SK-N-SH (cell line): Measurements from ENCODE around the gene GDPGP1. TPM values are rescaled to one million over a fixed set of nuclear protein-coding genes. Genes with fewer than 3 reads are reported as not detected.

Source experiments
- CTCF ChIA-PET: fragments of 300-600, 350-600 bp; formaldehyde crosslinking; extraction: SDS; loops from one replicate; lab custom pipeline; 2021; lab: Yijun Ruan, JAX
- POLR2A ChIA-PET: fragments of 350-600 bp; sonication (Branson Sonifier 250); formaldehyde crosslinking; extraction: SDS; loops from one replicate; lab custom pipeline; 2020; ENCODE audit warnings: antibody characterized with exemption, inconsistent platforms; lab: Yijun Ruan, JAX
- DNase-seq: peaks from one replicate; pipeline ENCODE4 v3.0.0; 2012
- H2AFZ ChIP-seq: fragments of 200-600 bp; sonication (generic); 2 replicates; pipeline ENCODE4 v1.8.1; 2016; ENCODE audit warnings: antibody characterized with exemption, mild to moderate bottlenecking, low read depth
- H3F3A ChIP-seq: fragments of 200-600 bp; sonication (generic); replicated peaks from 2 replicates; pipeline ENCODE3; 2016; ENCODE audit warnings: antibody characterized with exemption, mild to moderate bottlenecking; ENCODE audit not compliant: insufficient read depth
- H3K27ac ChIP-seq, 2 experiments: fragments of 200-500 bp in 1 of 2; fragments of 200-600 bp in 1 of 2; sonication (Bioruptor generic) in 1 of 2; sonication (generic), shearing (Covaris generic) in 1 of 2; 2 replicates each; pipeline versions ENCODE4 v1.5.1 to v1.6.1; 2014 to 2016; ENCODE audit warnings: low read depth in 2 of 2, inconsistent platforms in 1 of 2, low read length in 1 of 2, mild to moderate bottlenecking in 1 of 2, mixed read lengths in 1 of 2
- H3K27me3 ChIP-seq: fragments of 200-600 bp; sonication (generic), shearing (Covaris generic); 2 replicates; pipeline ENCODE4 v1.6.1; 2016; ENCODE audit warnings: mixed run types; ENCODE audit not compliant: insufficient read depth
- H3K36me3 ChIP-seq, 2 experiments: fragments of 200-500 bp in 1 of 2; fragments of 200-600 bp in 1 of 2; sonication (Bioruptor generic) in 1 of 2; sonication (generic) in 1 of 2; replicated peaks in 1 of 2; 2 replicates each; pipeline versions ENCODE3 to v1.5.1; 2014 to 2016; ENCODE audit warnings: low read length in 1 of 2, mild to moderate bottlenecking in 1 of 2; ENCODE audit not compliant: insufficient read depth in 2 of 2, control insufficient read depth in 1 of 2
- H3K4me1 ChIP-seq, 2 experiments: fragments of 200-500 bp in 1 of 2; fragments of 200-600 bp in 1 of 2; sonication (Bioruptor generic) in 1 of 2; sonication (generic), shearing (Covaris generic) in 1 of 2; 2 replicates each; pipeline versions ENCODE4 v1.5.1 to v1.6.1; 2014 to 2016; ENCODE audit warnings: low read depth in 1 of 2, low read length in 1 of 2, mixed run types in 1 of 2; ENCODE audit not compliant: insufficient read depth in 2 of 2, control insufficient read depth in 1 of 2
- H3K4me2 ChIP-seq: fragments of 200-600 bp; sonication (generic), shearing (Covaris generic); 2 replicates; pipeline ENCODE4 v1.6.1; 2017; ENCODE audit warnings: mixed run types
- H3K4me3 ChIP-seq, 2 experiments: fragments of 200-500 bp in 1 of 2; fragments of 200-600 bp in 1 of 2; sonication (Bioruptor generic) in 1 of 2; sonication (generic), shearing (Covaris generic) in 1 of 2; 2 replicates each; pipeline versions ENCODE4 v1.5.1 to v1.8.1; 2014 to 2016; ENCODE audit warnings: low read depth in 2 of 2, inconsistent platforms in 1 of 2, low read length in 1 of 2, mild to moderate bottlenecking in 1 of 2, mixed read lengths in 1 of 2, moderate library complexity in 1 of 2
- H3K79me2 ChIP-seq: fragments of 200-600 bp; sonication (generic); 2 replicates; pipeline ENCODE4 v1.8.1; 2017; ENCODE audit warnings: mild to moderate bottlenecking; ENCODE audit not compliant: insufficient read depth
- H3K9ac ChIP-seq: fragments of 200-600 bp; sonication (generic); 2 replicates; pipeline ENCODE4 v1.6.1; 2017; ENCODE audit warnings: mixed run types
- H3K9me2 ChIP-seq: fragments of 200-600 bp; sonication (generic); 2 replicates; pipeline ENCODE4 v1.6.1; 2017; ENCODE audit warnings: mixed run types
- H3K9me3 ChIP-seq: fragments of 200-600 bp; sonication (generic); 2 replicates; pipeline ENCODE4 v1.6.1; 2017; ENCODE audit warnings: mixed run types, mild to moderate bottlenecking, moderate library complexity
- H4K20me1 ChIP-seq: fragments of 200-600 bp; sonication (generic); 2 replicates; pipeline ENCODE4 v1.6.1; 2017; ENCODE audit warnings: mild to moderate bottlenecking, mixed run types; ENCODE audit not compliant: insufficient read depth
- CTCF ChIP-seq: fragments of 200-600 bp; sonication (generic); IDR thresholded peaks from 2 replicates; pipeline ENCODE4 v1.6.1; 2017; ENCODE audit warnings: antibody characterized with exemption, mild to moderate bottlenecking, moderate library complexity
- EP300 ChIP-seq, 2 experiments: IDR thresholded peaks; 2 replicates each; pipeline versions ENCODE4 v1.4.0 to v1.6.1; 2012; ENCODE audit warnings: borderline replicate concordance in 1 of 2, low read depth in 1 of 2, low read length in 1 of 2
- EZH2phosphoT487 ChIP-seq: fragments of 200-600 bp; sonication (generic); IDR thresholded peaks from 2 replicates; pipeline ENCODE4 v1.6.1; 2017; ENCODE audit warnings: low read depth, mixed run types, mild to moderate bottlenecking, antibody characterized with exemption, moderate library complexity, borderline replicate concordance
- FOXJ3 ChIP-seq: sonication (generic); formaldehyde crosslinking; IDR thresholded peaks from 2 replicates; pipeline ENCODE4 v1.5.1; 2020; ENCODE audit warnings: mild to moderate bottlenecking, missing genetic modification reagents
- GABPA ChIP-seq: IDR thresholded peaks from 2 replicates; pipeline ENCODE4 v1.4.0; 2012; ENCODE audit warnings: low read depth, mild to moderate bottlenecking
- GATA2 ChIP-seq: sonication (generic); formaldehyde crosslinking; IDR thresholded peaks from 2 replicates; pipeline ENCODE4 v1.5.0; 2020; ENCODE audit warnings: mild to moderate bottlenecking, missing genetic modification reagents
- JUND ChIP-seq: IDR thresholded peaks from 2 replicates; pipeline ENCODE4 v1.4.0; 2012
- RXRA ChIP-seq: IDR thresholded peaks from 2 replicates; pipeline ENCODE4 v1.4.0; 2012; ENCODE audit warnings: low read depth, mild to moderate bottlenecking, borderline replicate concordance
- TEAD4 ChIP-seq: IDR thresholded peaks from 2 replicates; pipeline ENCODE4 v1.4.0; 2012; ENCODE audit warnings: mild to moderate bottlenecking, borderline replicate concordance; ENCODE audit not compliant: insufficient read depth
- USF1 ChIP-seq: IDR thresholded peaks from 2 replicates; pipeline ENCODE4 v1.4.0; 2012; ENCODE audit warnings: low read depth, borderline replicate concordance
- YY1 ChIP-seq: IDR thresholded peaks from 2 replicates; pipeline ENCODE4 v1.4.0; 2012; ENCODE audit warnings: low read depth, mild to moderate bottlenecking
- WGBS: methylation state at CpG from one replicate; pipeline ENCODE4 v1.1.6; 2017; ENCODE audit warnings: low lambda C conversion rate; 5-methylcytosine and 5-hydroxymethylcytosine counted together
- polyA plus RNA-seq, 3 experiments: library from polyadenylated mRNA; depleted of rRNA; stranded (reverse); fragments of >200 nt; gene quantifications; 2 replicates each; pipeline ENCODE4 v1.2.3, GENCODE V29; 2012
- TF ChIP-seq, protein P1 (sequence below): IDR thresholded peaks from 2 replicates; pipeline ENCODE4 v1.4.0; 2012; ENCODE audit warnings: low read depth, borderline replicate concordance
- TF ChIP-seq, protein P2 (sequence below): IDR thresholded peaks from 2 replicates; pipeline ENCODE4 v1.6.1; 2012; ENCODE audit warnings: mild to moderate bottlenecking, low read depth, low read length, moderate library complexity
- TF ChIP-seq, protein P3 (sequence below): IDR thresholded peaks from 2 replicates; pipeline ENCODE4; 2012

GDPGP1 gene
- polyA plus RNA-seq, 1 of the 3 experiments (the other 2 are of a cell fraction), result 2.4 TPM

DNA sequence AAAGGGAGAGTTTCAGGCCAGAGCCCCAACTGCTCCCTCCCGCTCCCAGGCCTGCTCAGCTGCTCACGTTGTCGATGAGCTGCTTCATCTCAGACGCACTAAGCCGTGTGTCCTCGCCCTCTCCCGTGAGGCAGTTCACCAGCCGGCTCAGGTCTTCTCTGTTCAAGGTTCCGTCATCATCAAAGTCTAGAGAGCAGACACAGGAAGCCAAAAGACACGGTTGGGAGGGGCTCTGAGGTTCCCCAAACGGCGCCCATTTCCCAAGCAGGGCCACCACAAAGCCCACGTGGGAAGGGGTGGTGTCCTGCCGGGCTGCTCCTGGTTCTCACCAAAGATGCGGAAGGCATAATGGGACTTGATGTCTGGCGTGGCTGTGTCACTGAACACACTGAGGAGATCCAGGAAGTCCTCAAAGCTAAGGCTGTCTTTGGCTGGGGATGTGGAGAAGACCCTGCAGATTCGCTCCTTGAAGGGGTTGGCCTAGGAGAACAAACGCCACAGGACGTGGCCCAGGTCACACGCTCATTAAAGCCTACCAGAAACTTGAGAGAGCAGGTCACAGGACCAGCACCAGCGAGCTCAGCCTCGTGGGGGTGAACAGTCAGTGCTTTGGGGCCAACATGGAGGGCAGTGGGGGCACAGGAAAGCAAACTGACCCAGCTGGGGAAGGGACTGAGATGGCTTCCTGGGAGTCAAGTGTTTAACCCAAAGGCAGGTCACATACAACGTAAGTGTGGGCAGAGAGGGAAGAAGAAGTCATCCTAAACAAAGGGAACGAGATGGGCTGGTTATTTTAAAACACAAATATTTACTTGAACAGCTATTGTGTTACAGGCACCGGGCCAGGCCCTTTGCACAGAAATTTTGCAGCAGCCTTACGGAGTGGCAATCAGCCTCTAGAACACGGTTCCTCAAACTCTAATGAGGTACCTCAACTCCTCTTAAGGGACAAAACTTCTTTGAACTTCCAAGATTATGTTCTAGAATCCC lies 2.7 kb upstream of the GDPGP1 start:
- TF ChIP-seq, protein P1, sequence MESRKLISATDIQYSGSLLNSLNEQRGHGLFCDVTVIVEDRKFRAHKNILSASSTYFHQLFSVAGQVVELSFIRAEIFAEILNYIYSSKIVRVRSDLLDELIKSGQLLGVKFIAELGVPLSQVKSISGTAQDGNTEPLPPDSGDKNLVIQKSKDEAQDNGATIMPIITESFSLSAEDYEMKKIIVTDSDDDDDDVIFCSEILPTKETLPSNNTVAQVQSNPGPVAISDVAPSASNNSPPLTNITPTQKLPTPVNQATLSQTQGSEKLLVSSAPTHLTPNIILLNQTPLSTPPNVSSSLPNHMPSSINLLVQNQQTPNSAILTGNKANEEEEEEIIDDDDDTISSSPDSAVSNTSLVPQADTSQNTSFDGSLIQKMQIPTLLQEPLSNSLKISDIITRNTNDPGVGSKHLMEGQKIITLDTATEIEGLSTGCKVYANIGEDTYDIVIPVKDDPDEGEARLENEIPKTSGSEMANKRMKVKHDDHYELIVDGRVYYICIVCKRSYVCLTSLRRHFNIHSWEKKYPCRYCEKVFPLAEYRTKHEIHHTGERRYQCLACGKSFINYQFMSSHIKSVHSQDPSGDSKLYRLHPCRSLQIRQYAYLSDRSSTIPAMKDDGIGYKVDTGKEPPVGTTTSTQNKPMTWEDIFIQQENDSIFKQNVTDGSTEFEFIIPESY, result no peak
- TF ChIP-seq GATA2 (CRISPR knock-in tag) (no peak), FOXJ3 (CRISPR knock-in tag) (no peak), GABPA (no peak), USF1 (no peak), RXRA (no peak), EZH2phosphoT487 (no peak), JUND (no peak), EP300 (IDR thresholded peaks at IDR 0.05; ENCODE audit: borderline replicate concordance in 1 of 2, low read depth in 1 of 2, low read length in 1 of 2) (no peak), YY1 (no peak), TEAD4 (no peak), CTCF (no peak)
- TF ChIP-seq, protein P2, sequence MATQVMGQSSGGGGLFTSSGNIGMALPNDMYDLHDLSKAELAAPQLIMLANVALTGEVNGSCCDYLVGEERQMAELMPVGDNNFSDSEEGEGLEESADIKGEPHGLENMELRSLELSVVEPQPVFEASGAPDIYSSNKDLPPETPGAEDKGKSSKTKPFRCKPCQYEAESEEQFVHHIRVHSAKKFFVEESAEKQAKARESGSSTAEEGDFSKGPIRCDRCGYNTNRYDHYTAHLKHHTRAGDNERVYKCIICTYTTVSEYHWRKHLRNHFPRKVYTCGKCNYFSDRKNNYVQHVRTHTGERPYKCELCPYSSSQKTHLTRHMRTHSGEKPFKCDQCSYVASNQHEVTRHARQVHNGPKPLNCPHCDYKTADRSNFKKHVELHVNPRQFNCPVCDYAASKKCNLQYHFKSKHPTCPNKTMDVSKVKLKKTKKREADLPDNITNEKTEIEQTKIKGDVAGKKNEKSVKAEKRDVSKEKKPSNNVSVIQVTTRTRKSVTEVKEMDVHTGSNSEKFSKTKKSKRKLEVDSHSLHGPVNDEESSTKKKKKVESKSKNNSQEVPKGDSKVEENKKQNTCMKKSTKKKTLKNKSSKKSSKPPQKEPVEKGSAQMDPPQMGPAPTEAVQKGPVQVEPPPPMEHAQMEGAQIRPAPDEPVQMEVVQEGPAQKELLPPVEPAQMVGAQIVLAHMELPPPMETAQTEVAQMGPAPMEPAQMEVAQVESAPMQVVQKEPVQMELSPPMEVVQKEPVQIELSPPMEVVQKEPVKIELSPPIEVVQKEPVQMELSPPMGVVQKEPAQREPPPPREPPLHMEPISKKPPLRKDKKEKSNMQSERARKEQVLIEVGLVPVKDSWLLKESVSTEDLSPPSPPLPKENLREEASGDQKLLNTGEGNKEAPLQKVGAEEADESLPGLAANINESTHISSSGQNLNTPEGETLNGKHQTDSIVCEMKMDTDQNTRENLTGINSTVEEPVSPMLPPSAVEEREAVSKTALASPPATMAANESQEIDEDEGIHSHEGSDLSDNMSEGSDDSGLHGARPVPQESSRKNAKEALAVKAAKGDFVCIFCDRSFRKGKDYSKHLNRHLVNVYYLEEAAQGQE, result no peak
- TF ChIP-seq, protein P3, sequence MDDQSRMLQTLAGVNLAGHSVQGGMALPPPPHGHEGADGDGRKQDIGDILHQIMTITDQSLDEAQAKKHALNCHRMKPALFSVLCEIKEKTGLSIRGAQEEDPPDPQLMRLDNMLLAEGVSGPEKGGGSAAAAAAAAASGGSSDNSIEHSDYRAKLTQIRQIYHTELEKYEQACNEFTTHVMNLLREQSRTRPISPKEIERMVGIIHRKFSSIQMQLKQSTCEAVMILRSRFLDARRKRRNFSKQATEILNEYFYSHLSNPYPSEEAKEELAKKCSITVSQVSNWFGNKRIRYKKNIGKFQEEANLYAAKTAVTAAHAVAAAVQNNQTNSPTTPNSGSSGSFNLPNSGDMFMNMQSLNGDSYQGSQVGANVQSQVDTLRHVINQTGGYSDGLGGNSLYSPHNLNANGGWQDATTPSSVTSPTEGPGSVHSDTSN, result no peak
- TF ChIP-seq, all 33 proteins: peak for 0
- Histone ChIP-seq H3K9me2 (no peaks in the 10 kb centered on the region), H4K20me1 (no peaks in the 10 kb centered on the region), H2AFZ (no peak overlapping the region), H3K4me3 (no peak overlapping the region), H3K27ac (no peak overlapping the region), H3K9ac (no peak overlapping the region), H3K4me2 (0 out of 2 replicates have a peak overlapping the region, but pooled peaks have one; percentile 77), H3K79me2 (peaks cover 26% of the 10 kb centered on the region), H3K4me1 (peaks cover 5 to 9% of the 10 kb centered on the region in 2 experiments; a peak in 2 of 4 replicates), H3K36me3 (peaks cover 6 to 43% of the 10 kb centered on the region in 2 experiments), H3K9me3 (no peaks in the 10 kb centered on the region), H3K27me3 (no peaks in the 10 kb centered on the region), H3F3A (no peaks in the 10 kb centered on the region)
- ChIA-PET CTCF (interaction anchor here (2.9 to 5.4 kb wide), 4 partner anchors 10 to 87 kb away, joined by 11 to 35 read pairs (median 18); partner anchors contain the start of gene TTLL13), POLR2A (interaction anchor here (0.5 kb wide), 1 partner anchor 30 kb away, joined by 5 read pairs; no protein-coding TSS in a partner anchor)
- DNase-seq, result no peak
- 90% methylated on average over 26 of the region's 27 CpGs for WGBS
